GM12878 (cell line): ENCODE measurements around the gene SLC22A7. TPM values are rescaled to one million over a fixed set of nuclear protein-coding genes. Genes with fewer than 3 reads are reported as not detected.

Source experiments
- ATAC-seq: fragments of 200-7000 bp; cut with Tn5 transposase; 3 replicates; pipeline ENCODE4 v1.9.1; 2020; ENCODE audit warnings: mild to moderate bottlenecking, moderate library complexity
- BruUV-seq: library from RNA; stranded (reverse); fragments of 400-500 nt; replicated peaks from 2 replicates; lab custom pipeline; 2021; lab: Mats Ljungman, UMichigan
- CTCF ChIA-PET: fragments of 300-600 bp; sonication (Branson Sonifier 250); formaldehyde crosslinking; extraction: SDS; loops from one replicate; lab custom pipeline; 2021; ENCODE audit warnings: inconsistent platforms; lab: Yijun Ruan, JAX
- POLR2A ChIA-PET: fragments of 350-600 bp; formaldehyde crosslinking; extraction: SDS; loops from one replicate; lab custom pipeline; 2021; ENCODE audit warnings: inconsistent platforms; lab: Charles Lee
- RAD21 ChIA-PET: fragments of 300-600 bp; sonication (Branson Sonifier 250); formaldehyde crosslinking; loops from one replicate; lab custom pipeline; 2023; ENCODE audit warnings: antibody characterized with exemption; ENCODE audit not compliant: unreplicated experiment; lab: Charles Lee
- SMC1A ChIA-PET: fragments of 300-600 bp; sonication (Branson Sonifier 250); formaldehyde crosslinking; loops from one replicate; lab custom pipeline; 2023; ENCODE audit not compliant: unreplicated experiment, uncharacterized antibody; lab: Charles Lee
- DNase-seq: peaks from one replicate; pipeline ENCODE4 v3.0.0-alpha.2; 2011; ENCODE audit warnings: low read depth, low spot score
- FAIRE-seq: peaks from 3 replicates; lab custom pipeline; 2011; peaks lifted over from hg19 to GRCh38; lab: Jason Lieb, UNC
- H2AFZ ChIP-seq: 2 replicates; pipeline ENCODE4 v1.6.0; 2011; ENCODE audit warnings: low read depth, low read length, control low read depth; ENCODE audit not compliant: control insufficient read depth
- H3K27ac ChIP-seq: 2 replicates; pipeline ENCODE4 v1.5.1; 2011; ENCODE audit warnings: control low read depth; ENCODE audit not compliant: control insufficient read depth, insufficient read depth
- H3K27me3 ChIP-seq, 2 experiments: replicated peaks in 1 of 2; 2 replicates each; pipeline versions ENCODE4 v1.6.0 to v1.6.1; 2011; ENCODE audit warnings: low read length in 1 of 2; ENCODE audit not compliant: control insufficient read depth in 2 of 2, insufficient read depth in 2 of 2
- H3K36me3 ChIP-seq, 2 experiments: 2 replicates each; pipeline ENCODE4 v1.5.1; 2011; ENCODE audit warnings: low read length in 1 of 2; ENCODE audit not compliant: control insufficient read depth in 2 of 2, insufficient read depth in 2 of 2
- H3K4me1 ChIP-seq: 2 replicates; pipeline ENCODE4 v1.6.1; 2011; ENCODE audit warnings: mild to moderate bottlenecking, low read length, moderate library complexity, mixed read lengths; ENCODE audit not compliant: control insufficient read depth, insufficient read depth
- H3K4me2 ChIP-seq: 2 replicates; pipeline ENCODE4 v1.6.0; 2011; ENCODE audit warnings: control low read depth; ENCODE audit not compliant: control insufficient read depth, insufficient read depth
- H3K4me3 ChIP-seq: fragments of 200-600 bp; sonication (generic); 2 replicates; pipeline ENCODE4 v1.5.1; 2016
- H3K79me2 ChIP-seq: 2 replicates; pipeline ENCODE4 v1.6.0; 2011; ENCODE audit warnings: low read length; ENCODE audit not compliant: control insufficient read depth, insufficient read depth
- H3K9ac ChIP-seq: 2 replicates; pipeline ENCODE4 v1.8.0; 2011; ENCODE audit warnings: low read length, control low read depth, mixed read lengths; ENCODE audit not compliant: control insufficient read depth, insufficient read depth
- H3K9me3 ChIP-seq: replicated peaks from 3 replicates; pipeline ENCODE4 v1.5.1; 2011; ENCODE audit warnings: mild to moderate bottlenecking, low read length; ENCODE audit not compliant: control insufficient read depth, insufficient read depth
- H4K20me1 ChIP-seq: 2 replicates; pipeline ENCODE4 v1.6.0; 2011; ENCODE audit not compliant: control insufficient read depth, insufficient read depth
- CEBPB ChIP-seq, 2 experiments: fragments of 150-350 bp in 1 of 2; IDR thresholded peaks; 2 replicates each; pipeline ENCODE4 v1.6.1; 2012 to 2014; ENCODE audit warnings: low read depth in 2 of 2, low read length in 2 of 2, borderline replicate concordance in 1 of 2, inconsistent platforms in 1 of 2
- MYC ChIP-seq: IDR thresholded peaks from 2 replicates; pipeline ENCODE4 v1.6.1; 2011; ENCODE audit warnings: mild to moderate bottlenecking, low read length, moderate library complexity, inconsistent platforms; ENCODE audit not compliant: insufficient read depth, insufficient replicate concordance, insufficient read length, severe bottlenecking
- USF1 ChIP-seq: IDR thresholded peaks from 2 replicates; pipeline ENCODE4 v1.6.1; 2011; ENCODE audit warnings: borderline replicate concordance, low read depth, mild to moderate bottlenecking, moderate library complexity, mixed read lengths, low read length; ENCODE audit not compliant: insufficient read depth; ENCODE audit errors: extremely low read length
- ZNF687 ChIP-seq: fragments of 450-650 bp; IDR thresholded peaks from 2 replicates; pipeline ENCODE4 v1.6.1; 2017; ENCODE audit warnings: mild to moderate bottlenecking, moderate library complexity
- WGBS: methylation state at CpG from one replicate; pipeline ENCODE4 v1.1.6; 2016; ENCODE audit warnings: low lambda C conversion rate; ENCODE audit not compliant: insufficient replicate concordance, insufficient coverage; ENCODE audit errors: missing lambda C conversion rate; 5-methylcytosine and 5-hydroxymethylcytosine counted together
- in situ Hi-C: fragments of 300-500 bp; cut with MboI; formaldehyde crosslinking; loops from 9 replicates; pipeline ENCODE4 v1.14.3; 2018; ENCODE audit warnings: mixed read lengths
- intact Hi-C: fragments of 100-400 bp; cut with micrococcal nuclease; formaldehyde crosslinking; loops from one replicate; pipeline ENCODE4 v1.14.2; 2022; ENCODE audit not compliant: unreplicated experiment
- polyA plus RNA-seq, 11 experiments: library from polyadenylated mRNA; depleted of rRNA in 4 of 11; unstranded in 6 of 11; stranded (reverse) in 5 of 11; fragments of >200 nt; fragmentation: Nextera tagmentation in 4 of 11; fragmentation: Illumina TruSeq in 1 of 11; extraction: Ambion mirVana in 4 of 11; extraction: Trizol in 1 of 11; gene quantifications; 1 replicate in 1 of 11; 2 replicates in 10 of 11; pipeline versions ENCODE4 v1.2.1 to v1.2.3, GENCODE V29; 2011 to 2016; ENCODE audit warnings: inconsistent platforms in 2 of 11, missing spikeins in 2 of 11, low read depth in 1 of 11
- total RNA-seq, 4 experiments: library from RNA; depleted of rRNA in 3 of 4; stranded (reverse); fragments of >200 nt in 3 of 4; fragmentation: Illumina TruSeq in 1 of 4; extraction: Trizol in 1 of 4; gene quantifications; 2 replicates each; pipeline versions ENCODE4 v1.2.1 to v1.2.3, GENCODE V29; 2013 to 2021

SLC22A7 gene
- total and polyA plus RNA-seq, 10 of the 15 experiments (the other 5 are each of a cell fraction or from before 2014, with no cell fraction given), result 0.08 to 0.31 TPM; not detected in 8

- ChIA-PET POLR2A (interaction anchor here (0.5 to 1.7 kb wide), 6 partner anchors 16 to 248 kb away, joined by 3 to 16 read pairs (median 4); no protein-coding TSS in a partner anchor), RAD21 (interaction anchor here (1.0 to 3.7 kb wide), 18 partner anchors 9 to 147 kb away, joined by 3 to 48 read pairs (median 7); partner anchors contain the start of gene ZNF318), CTCF (interaction anchor here (0.7 to 3.9 kb wide), 34 partner anchors 8 to 202 kb away, joined by 3 to 37 read pairs (median 6); partner anchors contain the start of gene ABCC10), SMC1A (interaction anchor here (1.0 to 3.8 kb wide), 19 partner anchors 8 to 89 kb away, joined by 3 to 70 read pairs (median 8); no protein-coding TSS in a partner anchor)
- 40% methylated on average over 9 of the region's 9 CpGs for WGBS
- intact Hi-C loops, result loop anchor here (1.0 kb wide), 1 partner anchor 30 kb away; no protein-coding TSS in a partner anchor
- Histone ChIP-seq H3K27me3 (no peaks in the 10 kb centered on the region), H3K27ac (no peak overlapping the region), H3K4me3 (peak overlapping the region; percentile 57; the same call in 1 of the 2 replicates), H3K9ac (no peak overlapping the region), H4K20me1 (no peaks in the 10 kb centered on the region), H3K36me3 (no peaks in the 10 kb centered on the region)
- no peak for DNase-seq
- no TSS peak for BruUV-seq
- TF ChIP-seq CEBPB (IDR thresholded peaks at IDR 0.05; ENCODE audit: borderline replicate concordance in 1 of 2, low read depth in 2 of 2, low read length in 2 of 2) (no peak), MYC (no peak), USF1 (no peak), ZNF687 (0 out of 2 replicates have a peak, but pooled peaks have one; percentile 18)
- TF ChIP-seq, all 136 proteins: peak for 1
- Histone ChIP-seq H3K9me3 (no peaks in the 10 kb centered on the region), H3K79me2 (no peaks in the 10 kb centered on the region), H3K4me1 (peaks cover 13% of the 10 kb centered on the region), H2AFZ (peak overlapping the region; percentile 29), H3K4me2 (peak overlapping the region; percentile 75)
- in situ Hi-C loops, result no loop called here
- FAIRE-seq (no peak), ATAC-seq (no peak)
Observed at GRCh38 chr6:43308990-43309477, 11.0 kb downstream of the SLC22A7 start.
